Mesenchymal stem cell (in vitro differentiated cells and primary cell): ENCODE results near the gene SSTR3.
A peak's percentile ranks its signal among the peaks of the same experiment; 100 is the strongest.

Experiments
- DNase-seq: peaks from one replicate; pipeline ENCODE4 v3.0.0-alpha.2; 2013
- H2AFZ ChIP-seq: one replicate; pipeline ENCODE4 v1.6.1; 2013; ENCODE audit warnings: low read depth, mild to moderate bottlenecking, control low read depth, inconsistent platforms, low read length, moderate library complexity
- H2AK5ac ChIP-seq: 2 replicates; pipeline ENCODE4 v1.6.1; 2013; ENCODE audit warnings: low read length, moderate library complexity, mild to moderate bottlenecking, inconsistent platforms; ENCODE audit not compliant: severe bottlenecking
- H2BK120ac ChIP-seq: one replicate; pipeline ENCODE4 v1.6.1; 2013; ENCODE audit warnings: low read depth, mild to moderate bottlenecking, inconsistent platforms, low read length, moderate library complexity
- H2BK12ac ChIP-seq, 2 experiments: one replicate each; pipeline ENCODE4 v1.6.1; 2013; ENCODE audit warnings: inconsistent platforms in 2 of 2, low read length in 2 of 2, mild to moderate bottlenecking in 2 of 2, moderate library complexity in 2 of 2, control low read depth in 1 of 2
- H2BK15ac ChIP-seq: one replicate; pipeline ENCODE4 v1.6.1; 2013; ENCODE audit warnings: mild to moderate bottlenecking, low read depth, inconsistent platforms; ENCODE audit not compliant: poor library complexity, severe bottlenecking
- H2BK5ac ChIP-seq: 2 replicates; pipeline ENCODE4 v1.6.1; 2013; ENCODE audit warnings: low read depth, mild to moderate bottlenecking, low read length, control low read depth, inconsistent platforms; ENCODE audit not compliant: poor library complexity, severe bottlenecking
- H3K14ac ChIP-seq, 2 experiments: one replicate each; pipeline ENCODE4 v1.6.1; 2013; ENCODE audit warnings: inconsistent platforms in 2 of 2, low read length in 2 of 2, control low read depth in 1 of 2, mild to moderate bottlenecking in 1 of 2, moderate library complexity in 1 of 2
- H3K18ac ChIP-seq, 2 experiments: one replicate each; pipeline ENCODE4 v1.6.1; 2013; ENCODE audit warnings: inconsistent platforms in 2 of 2, low read length in 2 of 2, control low read depth in 1 of 2, low read depth in 1 of 2, mild to moderate bottlenecking in 1 of 2
- H3K23ac ChIP-seq, 2 experiments: one replicate each; pipeline ENCODE4 v1.6.1; 2013; ENCODE audit warnings: inconsistent platforms in 2 of 2, low read length in 2 of 2, mild to moderate bottlenecking in 2 of 2, moderate library complexity in 2 of 2, control low read depth in 1 of 2
- H3K27ac ChIP-seq: 2 replicates; pipeline ENCODE4 v1.5.1; 2013; ENCODE audit warnings: mild to moderate bottlenecking, moderate library complexity, low read length, control low read depth, inconsistent platforms; ENCODE audit not compliant: poor library complexity, severe bottlenecking
- H3K27me3 ChIP-seq, 2 experiments: 2 replicates each; pipeline versions ENCODE4 v1.6.1 to v1.7.0; 2013; ENCODE audit warnings: low read length in 2 of 2, mild to moderate bottlenecking in 2 of 2, moderate library complexity in 2 of 2, control low read depth in 1 of 2, inconsistent platforms in 1 of 2; ENCODE audit not compliant: control insufficient read depth in 1 of 2, insufficient read depth in 1 of 2
- H3K36me3 ChIP-seq, 2 experiments: 2 replicates each; pipeline versions ENCODE4 v1.6.1 to v1.7.0; 2013; ENCODE audit warnings: low read length in 2 of 2, control low read depth in 1 of 2, inconsistent platforms in 1 of 2, low read depth in 1 of 2, mild to moderate bottlenecking in 1 of 2; ENCODE audit not compliant: insufficient read depth in 2 of 2, control insufficient read depth in 1 of 2
- H3K4ac ChIP-seq, 2 experiments: one replicate each; pipeline ENCODE4 v1.6.1; 2013; ENCODE audit warnings: inconsistent platforms in 2 of 2, low read length in 2 of 2, mild to moderate bottlenecking in 2 of 2, moderate library complexity in 2 of 2, control low read depth in 1 of 2, low read depth in 1 of 2
- H3K4me1 ChIP-seq: 2 replicates; pipeline ENCODE4 v1.6.1; 2013; ENCODE audit warnings: low read depth, low read length, control low read depth; ENCODE audit not compliant: control insufficient read depth, insufficient read depth
- H3K4me2 ChIP-seq: 2 replicates; pipeline ENCODE4 v1.6.1; 2013; ENCODE audit warnings: low read length, mild to moderate bottlenecking, inconsistent platforms; ENCODE audit not compliant: poor library complexity, severe bottlenecking
- H3K4me3 ChIP-seq, 2 experiments: 2 replicates each; pipeline versions ENCODE4 v1.5.1 to v1.7.0; 2013; ENCODE audit warnings: low read length in 2 of 2, mild to moderate bottlenecking in 2 of 2, control low read depth in 1 of 2, low read depth in 1 of 2; ENCODE audit not compliant: insufficient read depth in 1 of 2
- H3K79me1 ChIP-seq: replicated peaks from 2 replicates; pipeline ENCODE4 v1.6.1; 2013; ENCODE audit warnings: mild to moderate bottlenecking, control low read depth, low read length, inconsistent platforms; ENCODE audit not compliant: poor library complexity, severe bottlenecking
- H3K9ac ChIP-seq: 2 replicates; pipeline ENCODE4 v1.7.0; 2013; ENCODE audit warnings: mild to moderate bottlenecking, low read length, moderate library complexity
- H3K9me3 ChIP-seq: 2 replicates; pipeline ENCODE4 v1.7.0; 2013; ENCODE audit warnings: mild to moderate bottlenecking, low read length; ENCODE audit not compliant: control insufficient read depth
- H4K8ac ChIP-seq: one replicate; pipeline ENCODE4 v1.6.1; 2013; ENCODE audit warnings: inconsistent platforms, mild to moderate bottlenecking, low read length, moderate library complexity
- H4K91ac ChIP-seq: one replicate; pipeline ENCODE4 v1.6.1; 2013; ENCODE audit warnings: mild to moderate bottlenecking, low read length, inconsistent platforms
- WGBS: methylation state at CpG from one replicate; pipeline ENCODE4 v1.1.7; 2013; ENCODE audit warnings: mixed read lengths; 5-methylcytosine and 5-hydroxymethylcytosine counted together

SSTR3 gene

DNA sequence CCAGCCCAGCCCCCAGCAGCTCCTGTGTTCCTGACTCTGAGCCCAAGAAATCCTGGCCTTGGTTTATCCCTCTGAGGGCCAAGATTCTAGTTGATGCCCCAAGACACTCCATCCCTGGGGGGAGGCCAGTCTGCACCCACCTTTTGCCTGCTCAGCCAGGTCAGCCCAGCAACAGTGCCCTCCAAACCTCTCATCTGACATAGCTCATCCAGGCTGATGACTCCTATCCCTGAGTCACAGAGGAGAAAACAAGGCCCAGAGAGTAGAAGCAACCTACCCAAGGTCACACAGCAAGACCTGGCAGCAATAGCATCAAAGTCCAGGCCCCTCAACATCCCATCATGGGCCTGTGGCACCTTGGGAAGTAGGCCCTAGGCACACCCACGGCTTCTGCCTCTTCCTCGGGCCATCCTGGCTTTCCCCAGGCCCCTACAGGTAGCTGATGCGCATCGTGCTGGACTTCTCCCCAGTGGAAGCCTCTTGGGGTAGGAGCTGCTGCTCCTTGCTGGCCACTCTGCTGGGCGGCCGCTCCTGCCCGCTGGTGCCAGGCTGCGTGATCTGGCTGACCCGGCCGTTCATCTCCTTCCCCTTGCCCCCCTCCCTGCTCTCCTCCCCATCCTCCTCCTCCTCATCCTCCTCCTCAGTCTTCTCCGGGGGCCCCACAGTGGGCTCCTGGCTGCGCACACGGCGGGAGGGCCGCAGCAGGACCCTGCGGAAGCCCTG, 6.0 kb downstream of the SSTR3 start:
- Histone ChIP-seq H3K36me3 (no peaks in the 10 kb centered on the region), H3K27ac (no peak overlapping the region), H3K14ac (no peak overlapping the region), H2AFZ (no peak overlapping the region), H2BK5ac (no peak overlapping the region), H3K4me3 (no peak overlapping the region), H3K9ac (no peak overlapping the region), H3K18ac (no peak overlapping the region), H3K9me3 (no peaks in the 10 kb centered on the region), H2BK12ac (no peak overlapping the region), H3K4me1 (peaks cover 9% of the 10 kb centered on the region), H3K79me1 (no peaks in the 10 kb centered on the region), H2BK15ac (no peak overlapping the region), H3K4ac (no peak overlapping the region), H2AK5ac (no peak overlapping the region), H4K91ac (peak overlapping the region; percentile 22), H3K4me2 (no peak overlapping the region), H3K23ac (no peak overlapping the region), H2BK120ac (no peak overlapping the region), H3K27me3 (peaks cover 12 to 40% of the 10 kb centered on the region in 2 experiments), H4K8ac (no peak overlapping the region)
- no peak for DNase-seq
- 87% methylated on average over 14 of the region's 16 CpGs for WGBS

DNA sequence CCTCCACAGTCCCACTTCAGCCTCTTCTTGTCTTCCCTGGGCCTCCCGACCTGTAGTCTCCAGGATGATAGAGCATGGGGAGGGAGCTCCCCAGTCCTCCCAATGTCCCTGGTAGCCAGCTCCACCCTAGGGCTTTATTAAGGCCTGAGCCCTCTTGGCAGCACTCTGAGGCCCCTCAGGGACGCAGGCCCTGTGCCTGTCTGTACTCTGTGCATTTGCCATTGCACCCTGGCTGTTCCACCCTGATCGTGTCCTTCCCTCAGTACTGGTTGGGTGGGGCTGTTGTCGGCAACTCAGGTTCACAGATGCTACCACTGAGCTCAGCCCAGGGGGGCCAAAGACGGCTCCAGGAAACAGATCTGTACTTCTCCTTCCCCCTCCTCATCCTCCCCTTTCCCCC, 7.2 kb downstream of the SSTR3 start:
- Histone ChIP-seq H2AFZ (no peak overlapping the region), H2BK5ac (no peak overlapping the region), H3K4me3 (no peak overlapping the region), H3K27ac (no peak overlapping the region), H4K91ac (no peak overlapping the region), H3K4me2 (no peak overlapping the region), H3K79me1 (no peaks in the 10 kb centered on the region), H2BK15ac (no peak overlapping the region), H3K36me3 (no peaks in the 10 kb centered on the region), H4K8ac (no peak overlapping the region), H3K9me3 (no peaks in the 10 kb centered on the region), H2BK12ac (no peak overlapping the region), H3K18ac (no peak overlapping the region), H3K27me3 (peaks cover under 1 to 27% of the 10 kb centered on the region in 2 experiments), H3K23ac (no peak overlapping the region), H3K14ac (no peak overlapping the region), H3K9ac (no peak overlapping the region), H3K4ac (no peak overlapping the region), H3K4me1 (peaks cover 10% of the 10 kb centered on the region), H2AK5ac (no peak overlapping the region), H2BK120ac (no peak overlapping the region)
- DNase-seq: no peak
- 86% methylated on average over 5 of the region's 5 CpGs for WGBS

DNA sequence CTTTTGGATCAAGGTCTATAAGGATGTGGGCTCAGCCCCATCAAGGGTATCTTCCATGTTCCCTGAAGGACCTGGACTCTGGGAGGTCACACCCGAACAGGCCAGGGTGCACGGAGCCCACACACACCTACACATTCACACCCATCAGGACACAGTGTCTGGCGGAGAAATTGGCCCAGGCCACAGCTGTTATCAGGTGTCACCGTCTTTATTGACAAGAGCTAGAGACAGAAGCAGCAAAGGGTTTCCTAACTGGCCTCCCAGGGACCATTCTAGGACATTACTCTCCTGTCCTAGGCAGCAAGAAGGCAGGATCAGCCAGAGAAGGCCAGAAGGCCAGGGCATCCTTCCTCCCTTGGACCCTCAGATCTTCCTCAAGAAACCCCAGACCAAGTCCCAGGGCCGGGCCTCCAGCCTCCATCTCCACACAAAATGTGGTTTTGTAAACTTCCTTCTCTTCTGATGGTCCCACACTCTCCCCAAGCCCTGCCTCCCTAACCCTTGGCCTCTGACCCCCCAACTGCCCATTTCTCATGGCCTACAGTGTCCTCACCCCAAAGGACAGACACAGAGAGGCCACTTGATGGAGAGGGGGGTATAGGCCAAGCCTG, 8.1 kb downstream of the SSTR3 start:
- Histone ChIP-seq H3K79me1 (no peaks in the 10 kb centered on the region), H3K27me3 (peaks cover 0 to 18% of the 10 kb centered on the region in 2 experiments), H3K4me1 (peaks cover 13% of the 10 kb centered on the region), H3K18ac (no peak overlapping the region), H2BK120ac (no peak overlapping the region), H3K27ac (no peak overlapping the region), H2BK12ac (no peak overlapping the region), H3K4me3 (no peak overlapping the region), H3K4ac (no peak overlapping the region), H3K9me3 (no peaks in the 10 kb centered on the region), H4K91ac (no peak overlapping the region), H4K8ac (no peak overlapping the region), H2AFZ (no peak overlapping the region), H3K36me3 (no peaks in the 10 kb centered on the region), H3K14ac (no peak overlapping the region), H2BK15ac (peak overlapping the region; percentile 8), H3K23ac (no peak overlapping the region), H3K9ac (no peak overlapping the region), H2BK5ac (no peak overlapping the region), H2AK5ac (no peak overlapping the region), H3K4me2 (no peak overlapping the region)
- WGBS: 91% methylated on average over 5 of the region's 5 CpGs
- no peak for DNase-seq

DNA sequence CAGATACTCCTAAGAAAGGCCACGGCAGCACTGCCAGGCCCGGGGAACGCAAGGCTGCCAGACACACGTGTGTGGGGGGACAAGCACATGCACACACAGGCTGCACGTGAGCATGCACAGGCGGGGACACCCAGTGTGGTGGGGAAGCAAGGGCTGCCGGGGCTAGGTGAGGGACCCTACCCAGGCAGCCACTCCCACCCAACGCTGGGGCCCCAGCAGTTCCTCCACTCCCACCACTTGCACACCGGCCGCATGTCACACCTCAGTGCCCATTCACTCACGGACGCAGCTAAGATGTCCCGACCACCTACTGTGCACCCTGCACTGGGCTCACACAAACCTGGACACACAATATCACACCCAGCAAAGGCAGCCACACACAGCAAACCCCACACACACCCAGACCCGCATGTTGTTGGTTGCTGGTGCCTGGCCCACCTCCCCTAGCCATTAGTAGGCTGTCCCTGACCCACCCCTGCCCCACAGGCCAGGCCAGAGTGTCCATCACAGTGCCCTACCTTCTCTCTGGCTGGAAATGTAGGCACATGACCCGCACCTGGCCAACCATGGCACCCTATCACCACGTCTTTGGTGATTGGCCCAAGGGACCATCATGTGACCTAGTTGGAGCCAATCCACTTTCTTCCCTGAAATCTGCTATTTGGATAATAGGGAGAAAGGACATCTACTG, 8.8 kb downstream of the SSTR3 start:
- WGBS: 87% methylated on average over 16 of the region's 16 CpGs

More for the DNA sequence above, 8.8 kb downstream of the SSTR3 start:
- Histone ChIP-seq H3K4me2 (no peak overlapping the region), H3K4ac (no peak overlapping the region), H3K9ac (no peak overlapping the region), H3K36me3 (no peaks in the 10 kb centered on the region), H3K9me3 (no peaks in the 10 kb centered on the region), H3K23ac (no peak overlapping the region), H2BK12ac (no peak overlapping the region), H3K79me1 (no peaks in the 10 kb centered on the region), H3K27ac (no peak overlapping the region), H3K27me3 (peaks cover 0 to 12% of the 10 kb centered on the region in 2 experiments), H3K4me1 (peaks cover 16% of the 10 kb centered on the region), H2BK15ac (no peak overlapping the region), H3K14ac (no peak overlapping the region), H4K91ac (no peak overlapping the region), H3K18ac (no peak overlapping the region), H2AFZ (no peak overlapping the region), H4K8ac (no peak overlapping the region), H2AK5ac (no peak overlapping the region), H2BK5ac (no peak overlapping the region), H2BK120ac (no peak overlapping the region), H3K4me3 (no peak overlapping the region)
- no peak for DNase-seq
